ENCODE results near the gene ARHGAP29. TPM values are rescaled to one million over a fixed set of nuclear protein-coding genes. Genes with fewer than 3 reads are reported as not detected.

Gene ARHGAP29
- total and polyA plus RNA-seq, 10 of the 15 experiments (the other 5 are each of a cell fraction or from before 2014, with no cell fraction given): under 0.01 to 0.43 (median 0.10) TPM; not detected in 4

GRCh38 chr1:94250341-94250740, 13.0 kb upstream of the ARHGAP29 start:
- DNase-seq (ENCODE audit: low read depth, low spot score) (no peak), ATAC-seq (no peak), FAIRE-seq (no peak)
- CTCF ChIA-PET: no interaction called here
- no TSS peak for BruUV-seq (replicated peaks)
- intact Hi-C loops (cut with micrococcal nuclease; ENCODE audit: unreplicated experiment): no loop called here
- SMC1A ChIA-PET (ENCODE audit: uncharacterized antibody, unreplicated experiment): no interaction called here
- no peak overlapping the region for H3K27ac ChIP-seq (ENCODE audit: control insufficient read depth, insufficient read depth)
- H3K4me1 ChIP-seq (ENCODE audit: control insufficient read depth, insufficient read depth, low read length): no peaks in the 10 kb centered on the region
- no peaks in the 10 kb centered on the region for H3K79me2 ChIP-seq (ENCODE audit: control insufficient read depth, insufficient read depth, low read length)
- RAD21 ChIA-PET (ENCODE audit: unreplicated experiment): no interaction called here
- POLR2A ChIA-PET: no interaction called here
- H4K20me1 ChIP-seq (ENCODE audit: control insufficient read depth, insufficient read depth): no peaks in the 10 kb centered on the region
- H3K36me3 ChIP-seq (ENCODE audit: control insufficient read depth in 2 of 2, insufficient read depth in 2 of 2, low read length in 1 of 2): no peaks in the 10 kb centered on the region
- 64% methylated on average over 3 of the region's 3 CpGs for WGBS (ENCODE audit: insufficient coverage, insufficient replicate concordance, low lambda C conversion rate, missing lambda C conversion rate)
- no peak overlapping the region for H3K4me2 ChIP-seq (ENCODE audit: control insufficient read depth, insufficient read depth)
- no peaks in the 10 kb centered on the region for H3K9me3 ChIP-seq (replicated peaks; ENCODE audit: control insufficient read depth, insufficient read depth, low read length)
- TF ChIP-seq, protein P1, sequence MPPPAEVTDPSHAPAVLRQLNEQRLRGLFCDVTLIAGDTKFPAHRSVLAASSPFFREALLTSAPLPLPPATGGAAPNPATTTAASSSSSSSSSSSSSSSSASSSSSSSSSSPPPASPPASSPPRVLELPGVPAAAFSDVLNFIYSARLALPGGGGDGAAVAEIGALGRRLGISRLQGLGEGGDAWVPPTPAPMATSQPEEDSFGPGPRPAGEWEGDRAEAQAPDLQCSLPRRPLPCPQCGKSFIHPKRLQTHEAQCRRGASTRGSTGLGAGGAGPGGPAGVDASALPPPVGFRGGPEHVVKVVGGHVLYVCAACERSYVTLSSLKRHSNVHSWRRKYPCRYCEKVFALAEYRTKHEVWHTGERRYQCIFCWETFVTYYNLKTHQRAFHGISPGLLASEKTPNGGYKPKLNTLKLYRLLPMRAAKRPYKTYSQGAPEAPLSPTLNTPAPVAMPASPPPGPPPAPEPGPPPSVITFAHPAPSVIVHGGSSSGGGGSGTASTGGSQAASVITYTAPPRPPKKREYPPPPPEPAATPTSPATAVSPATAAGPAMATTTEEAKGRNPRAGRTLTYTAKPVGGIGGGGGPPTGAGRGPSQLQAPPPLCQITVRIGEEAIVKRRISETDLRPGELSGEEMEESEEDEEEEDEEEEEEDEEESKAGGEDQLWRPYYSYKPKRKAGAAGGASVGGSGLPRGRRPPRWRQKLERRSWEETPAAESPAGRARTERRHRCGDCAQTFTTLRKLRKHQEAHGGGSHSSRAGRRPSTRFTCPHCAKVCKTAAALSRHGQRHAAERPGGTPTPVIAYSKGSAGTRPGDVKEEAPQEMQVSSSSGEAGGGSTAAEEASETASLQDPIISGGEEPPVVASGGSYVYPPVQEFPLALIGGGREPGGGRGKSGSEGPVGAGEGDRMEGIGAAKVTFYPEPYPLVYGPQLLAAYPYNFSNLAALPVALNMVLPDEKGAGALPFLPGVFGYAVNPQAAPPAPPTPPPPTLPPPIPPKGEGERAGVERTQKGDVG (CRISPR knock-in tag; IDR thresholded peaks at IDR 0.05): no peak
- TF ChIP-seq CEBPB (IDR thresholded peaks at IDR 0.05; ENCODE audit: borderline replicate concordance in 1 of 2, low read depth in 2 of 2, low read length in 2 of 2): no peak
- no peak overlapping the region for H3K9ac ChIP-seq (ENCODE audit: control insufficient read depth, insufficient read depth, low read length)
- in situ Hi-C loops (cut with MboI): no loop called here
- H2AFZ ChIP-seq (ENCODE audit: control insufficient read depth, low read depth, low read length): no peak overlapping the region
- peaks cover 3 to 11% of the 10 kb centered on the region in 2 experiments; a peak in 3 of 4 replicates for H3K27me3 ChIP-seq (replicated peaks in 1 of 2; ENCODE audit: control insufficient read depth in 2 of 2, insufficient read depth in 2 of 2, low read length in 1 of 2)
- no peak overlapping the region for H3K4me3 ChIP-seq

DNA sequence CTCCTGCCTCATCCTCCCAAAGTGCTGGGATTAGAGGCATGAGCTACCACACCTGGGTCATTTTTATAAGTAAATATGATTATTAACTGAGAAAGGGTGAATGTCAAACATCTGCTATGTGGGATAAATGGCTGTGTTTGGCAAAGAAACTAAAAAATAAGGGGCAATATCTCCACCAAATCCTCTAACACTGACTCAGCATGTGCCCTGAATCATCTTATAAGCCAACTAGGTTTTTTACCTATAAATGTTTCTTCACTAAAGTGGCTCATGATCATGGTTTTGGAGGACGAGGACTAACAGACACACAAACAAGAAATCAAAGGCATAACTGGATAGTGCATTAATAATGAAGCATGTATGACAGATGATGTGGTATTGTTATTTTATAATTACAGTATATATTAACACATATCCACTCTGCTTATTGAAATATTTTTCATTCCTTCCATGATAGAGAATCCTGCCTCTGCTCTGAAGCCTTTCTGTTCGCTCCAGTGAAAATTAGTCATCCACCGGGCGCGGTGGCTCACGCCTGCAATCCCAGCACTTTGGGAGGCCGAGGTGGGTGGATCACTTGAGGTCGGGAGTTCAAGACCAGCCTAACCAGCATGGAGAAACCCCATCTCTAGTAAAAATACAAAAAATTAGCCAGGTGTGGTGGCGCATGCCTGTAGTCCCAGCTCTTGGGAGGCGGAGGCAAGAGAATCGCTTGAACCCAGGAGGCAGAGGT, 11.7 kb upstream of the ARHGAP29 start:
- POLR2A ChIA-PET: no interaction called here
- ATAC-seq: no peak
- no peak for FAIRE-seq
- Histone ChIP-seq H3K9ac (ENCODE audit: control insufficient read depth, insufficient read depth, low read length) (no peak overlapping the region), H3K9me3 (replicated peaks; ENCODE audit: control insufficient read depth, insufficient read depth, low read length) (no peaks in the 10 kb centered on the region), H3K4me2 (ENCODE audit: control insufficient read depth, insufficient read depth) (no peak overlapping the region), H4K20me1 (ENCODE audit: control insufficient read depth, insufficient read depth) (no peaks in the 10 kb centered on the region), H3K4me1 (ENCODE audit: control insufficient read depth, insufficient read depth, low read length) (no peaks in the 10 kb centered on the region), H3K79me2 (ENCODE audit: control insufficient read depth, insufficient read depth, low read length) (no peaks in the 10 kb centered on the region), H3K4me3 (no peak overlapping the region), H3K27ac (ENCODE audit: control insufficient read depth, insufficient read depth) (no peak overlapping the region), H2AFZ (ENCODE audit: control insufficient read depth, low read depth, low read length) (no peak overlapping the region), H3K36me3 (ENCODE audit: control insufficient read depth in 2 of 2, insufficient read depth in 2 of 2, low read length in 1 of 2) (no peaks in the 10 kb centered on the region), H3K27me3 (replicated peaks in 1 of 2; ENCODE audit: control insufficient read depth in 2 of 2, insufficient read depth in 2 of 2, low read length in 1 of 2) (peaks cover 3 to 11% of the 10 kb centered on the region in 2 experiments; a peak in 3 of 4 replicates)
- no TSS peak for BruUV-seq (replicated peaks)
- in situ Hi-C loops (cut with MboI): no loop called here
- SMC1A ChIA-PET (ENCODE audit: uncharacterized antibody, unreplicated experiment): no interaction called here
- RAD21 ChIA-PET (ENCODE audit: unreplicated experiment): no interaction called here
- intact Hi-C loops (cut with micrococcal nuclease; ENCODE audit: unreplicated experiment): no loop called here
- WGBS (ENCODE audit: insufficient coverage, insufficient replicate concordance, low lambda C conversion rate, missing lambda C conversion rate): 73% methylated on average over 10 of the region's 11 CpGs
- CTCF ChIA-PET: no interaction called here
- no peak for DNase-seq (ENCODE audit: low read depth, low spot score)
- TF ChIP-seq PBX3 (IDR thresholded peaks at IDR 0.05; ENCODE audit: insufficient replicate concordance, low read depth, low read length) (no peak), NR2F1 (conservative IDR thresholded peaks at IDR 0.05) (no peak), ZNF622 (IDR thresholded peaks at IDR 0.05) (no peak)
- TF ChIP-seq, protein P2, sequence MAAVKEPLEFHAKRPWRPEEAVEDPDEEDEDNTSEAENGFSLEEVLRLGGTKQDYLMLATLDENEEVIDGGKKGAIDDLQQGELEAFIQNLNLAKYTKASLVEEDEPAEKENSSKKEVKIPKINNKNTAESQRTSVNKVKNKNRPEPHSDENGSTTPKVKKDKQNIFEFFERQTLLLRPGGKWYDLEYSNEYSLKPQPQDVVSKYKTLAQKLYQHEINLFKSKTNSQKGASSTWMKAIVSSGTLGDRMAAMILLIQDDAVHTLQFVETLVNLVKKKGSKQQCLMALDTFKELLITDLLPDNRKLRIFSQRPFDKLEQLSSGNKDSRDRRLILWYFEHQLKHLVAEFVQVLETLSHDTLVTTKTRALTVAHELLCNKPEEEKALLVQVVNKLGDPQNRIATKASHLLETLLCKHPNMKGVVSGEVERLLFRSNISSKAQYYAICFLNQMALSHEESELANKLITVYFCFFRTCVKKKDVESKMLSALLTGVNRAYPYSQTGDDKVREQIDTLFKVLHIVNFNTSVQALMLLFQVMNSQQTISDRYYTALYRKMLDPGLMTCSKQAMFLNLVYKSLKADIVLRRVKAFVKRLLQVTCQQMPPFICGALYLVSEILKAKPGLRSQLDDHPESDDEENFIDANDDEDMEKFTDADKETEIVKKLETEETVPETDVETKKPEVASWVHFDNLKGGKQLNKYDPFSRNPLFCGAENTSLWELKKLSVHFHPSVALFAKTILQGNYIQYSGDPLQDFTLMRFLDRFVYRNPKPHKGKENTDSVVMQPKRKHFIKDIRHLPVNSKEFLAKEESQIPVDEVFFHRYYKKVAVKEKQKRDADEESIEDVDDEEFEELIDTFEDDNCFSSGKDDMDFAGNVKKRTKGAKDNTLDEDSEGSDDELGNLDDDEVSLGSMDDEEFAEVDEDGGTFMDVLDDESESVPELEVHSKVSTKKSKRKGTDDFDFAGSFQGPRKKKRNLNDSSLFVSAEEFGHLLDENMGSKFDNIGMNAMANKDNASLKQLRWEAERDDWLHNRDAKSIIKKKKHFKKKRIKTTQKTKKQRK (IDR thresholded peaks at IDR 0.05; ENCODE audit: low read depth, low read length): no peak

Data from GM12878 (cell line).